Astrocyte of the cerebellum (primary cell): ENCODE data around the gene FTCD.

ENCODE experiments used
- DNase-seq: peaks from one replicate; pipeline ENCODE4 v3.0.0-alpha.2; 2011; ENCODE audit warnings: low read depth
- H3K4me3 ChIP-seq: 2 replicates; pipeline ENCODE4 v1.5.1; 2011; ENCODE audit warnings: mild to moderate bottlenecking, low read depth, low read length, moderate library complexity
- in situ Hi-C: cut with HindIII; loops from 2 replicates; pipeline ENCODE4 v1.10.0; 2017; ENCODE audit warnings: low sequenced_read_pairs
- TF ChIP-seq, protein P1 (sequence below): IDR thresholded peaks from 2 replicates; pipeline ENCODE4 v1.5.1; 2012; ENCODE audit warnings: low read length, low read depth, moderate library complexity, mild to moderate bottlenecking; ENCODE audit errors: missing control alignments

Gene FTCD

DNA sequence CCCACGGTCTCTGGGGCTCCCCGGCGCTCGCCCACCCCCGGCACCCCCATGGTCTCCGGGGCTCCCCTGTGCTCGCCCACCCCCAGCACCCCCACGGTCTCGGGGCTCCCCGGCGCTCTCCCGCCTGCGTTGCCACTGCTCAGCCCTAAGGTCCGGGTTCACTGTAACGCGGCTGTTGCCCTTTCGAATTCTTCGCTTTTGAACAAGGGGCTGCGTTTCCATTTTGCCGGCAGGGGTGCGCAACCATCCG lies 5.2 kb upstream of the FTCD start:
- no peak for DNase-seq
- no peak overlapping the region for H3K4me3 ChIP-seq
- TF ChIP-seq, protein P1, sequence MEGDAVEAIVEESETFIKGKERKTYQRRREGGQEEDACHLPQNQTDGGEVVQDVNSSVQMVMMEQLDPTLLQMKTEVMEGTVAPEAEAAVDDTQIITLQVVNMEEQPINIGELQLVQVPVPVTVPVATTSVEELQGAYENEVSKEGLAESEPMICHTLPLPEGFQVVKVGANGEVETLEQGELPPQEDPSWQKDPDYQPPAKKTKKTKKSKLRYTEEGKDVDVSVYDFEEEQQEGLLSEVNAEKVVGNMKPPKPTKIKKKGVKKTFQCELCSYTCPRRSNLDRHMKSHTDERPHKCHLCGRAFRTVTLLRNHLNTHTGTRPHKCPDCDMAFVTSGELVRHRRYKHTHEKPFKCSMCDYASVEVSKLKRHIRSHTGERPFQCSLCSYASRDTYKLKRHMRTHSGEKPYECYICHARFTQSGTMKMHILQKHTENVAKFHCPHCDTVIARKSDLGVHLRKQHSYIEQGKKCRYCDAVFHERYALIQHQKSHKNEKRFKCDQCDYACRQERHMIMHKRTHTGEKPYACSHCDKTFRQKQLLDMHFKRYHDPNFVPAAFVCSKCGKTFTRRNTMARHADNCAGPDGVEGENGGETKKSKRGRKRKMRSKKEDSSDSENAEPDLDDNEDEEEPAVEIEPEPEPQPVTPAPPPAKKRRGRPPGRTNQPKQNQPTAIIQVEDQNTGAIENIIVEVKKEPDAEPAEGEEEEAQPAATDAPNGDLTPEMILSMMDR = no peak
- in situ Hi-C loops = no loop called here

DNA sequence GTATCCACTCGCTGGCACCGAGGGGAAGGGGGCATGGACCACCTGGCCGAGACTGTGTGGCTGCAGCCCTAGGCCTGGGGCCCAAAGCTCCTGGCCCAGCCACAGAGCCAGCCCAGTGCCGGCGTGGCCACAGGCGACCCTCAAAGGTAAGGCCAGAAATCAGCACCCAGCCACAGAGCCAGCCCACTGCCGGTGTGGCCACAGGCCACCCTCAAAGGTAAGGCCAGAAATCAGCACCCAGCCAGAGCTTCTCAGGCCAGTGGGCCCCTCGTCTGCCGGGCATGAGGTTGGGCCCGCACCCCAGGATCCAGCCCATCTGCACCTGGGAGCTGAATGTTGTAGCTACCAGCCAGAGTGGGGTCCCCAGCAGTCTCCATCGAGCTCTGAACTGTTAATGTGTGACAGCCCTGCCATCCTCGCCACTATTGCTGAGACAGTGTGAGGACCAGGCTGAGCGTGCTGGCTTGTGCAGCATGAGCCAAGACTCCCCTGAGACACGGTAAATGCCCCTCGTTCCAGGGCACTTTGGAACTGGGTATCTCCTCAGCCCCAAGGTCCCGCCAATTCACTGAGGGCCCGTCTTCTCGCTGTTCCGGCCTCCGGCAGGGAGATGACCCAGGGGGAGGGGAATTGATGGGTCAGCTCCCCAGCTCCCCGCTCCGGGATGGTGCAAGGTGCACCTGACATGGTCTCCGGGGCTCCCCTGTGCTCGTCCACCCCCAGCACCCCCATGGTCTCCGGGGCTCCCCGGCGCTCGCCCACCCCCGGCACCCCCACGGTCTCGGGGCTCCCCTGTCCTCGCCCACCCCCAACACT lies 4.7 kb upstream of the FTCD start:
- in situ Hi-C loops = no loop called here
- no peak for DNase-seq
- TF ChIP-seq, protein P1 = no peak

DNA sequence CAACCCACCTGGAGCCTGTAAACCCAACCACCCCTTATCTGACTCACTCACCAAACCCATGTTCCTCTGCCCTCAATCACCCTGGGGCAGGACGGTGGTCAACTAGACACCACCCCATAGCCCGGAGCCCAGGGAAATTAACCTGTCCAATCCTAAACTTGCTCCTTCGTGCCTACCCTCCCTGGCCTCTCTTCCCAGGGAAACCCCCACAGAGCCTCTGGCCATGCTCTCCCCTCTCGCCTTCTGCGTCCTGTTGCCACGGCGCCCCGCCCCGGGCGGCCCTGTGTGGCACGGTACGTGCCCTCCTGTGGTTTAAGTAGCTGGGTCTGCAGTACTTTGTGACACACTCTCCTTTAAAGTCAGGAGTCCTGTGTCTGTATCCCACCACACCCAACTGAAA lies 4.0 kb upstream of the FTCD start:
- H3K4me3 ChIP-seq = no peak overlapping the region
- TF ChIP-seq, protein P1 = no peak
- DNase-seq = no peak
- in situ Hi-C loops = no loop called here

More for the DNA sequence above, 4.7 kb upstream of the FTCD start:
- H3K4me3 ChIP-seq = no peak overlapping the region

DNA sequence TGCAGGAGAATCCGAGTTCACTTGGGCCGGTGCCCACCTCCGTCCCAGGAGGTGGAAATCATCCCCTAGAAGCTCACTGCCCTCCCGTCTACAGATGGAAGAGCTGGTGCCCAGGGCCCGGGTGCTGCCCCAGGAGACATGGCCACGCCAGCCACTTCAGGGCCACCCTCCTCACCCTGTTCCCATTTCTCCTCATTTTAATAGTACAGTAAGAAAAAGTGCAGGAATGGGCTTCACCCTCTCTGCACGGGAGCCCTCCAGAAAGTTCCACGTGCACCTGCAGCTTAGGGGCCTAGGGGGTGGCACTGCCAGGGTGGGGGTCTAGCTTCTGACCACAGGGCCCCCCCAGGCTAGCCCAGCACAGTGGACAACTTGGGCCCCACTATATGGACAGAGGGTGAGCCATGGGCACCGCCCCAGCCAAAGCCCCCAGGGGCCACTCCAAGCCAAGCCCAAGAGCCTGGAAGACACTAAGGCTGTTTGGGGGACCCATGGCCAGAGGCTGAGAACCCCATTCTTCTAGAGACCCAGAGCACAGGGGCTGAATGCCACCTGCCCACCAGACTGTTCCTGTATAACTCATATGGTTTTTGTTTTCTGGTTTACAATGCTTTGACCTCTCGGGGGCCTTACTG lies 3.4 kb upstream of the FTCD start:
- in situ Hi-C loops = no loop called here
- TF ChIP-seq, protein P1 = no peak
- H3K4me3 ChIP-seq = no peak overlapping the region
- DNase-seq = no peak

DNA sequence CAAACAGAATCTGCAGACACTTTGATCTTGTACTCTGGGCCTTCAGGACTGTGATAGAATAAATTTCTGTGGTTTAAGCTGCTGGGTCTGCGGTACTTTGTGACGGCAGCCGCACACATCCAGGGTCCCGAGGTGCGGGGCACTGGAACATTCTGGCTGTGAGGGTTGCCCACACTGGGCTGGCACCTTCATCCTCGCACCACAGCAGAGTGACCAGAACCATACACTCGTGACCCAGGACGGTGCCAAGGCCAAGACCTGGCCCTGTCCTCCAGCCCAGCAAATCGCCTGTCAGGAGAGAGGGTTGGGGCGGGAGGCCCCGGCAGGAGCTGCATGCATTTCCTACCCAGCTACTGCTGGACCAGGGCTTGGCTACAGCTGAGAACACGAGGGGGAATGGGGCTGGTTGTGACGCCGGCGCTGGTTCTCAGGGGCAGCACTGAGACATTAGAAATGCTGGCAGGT lies 2.6 kb upstream of the FTCD start:
- no peak overlapping the region for H3K4me3 ChIP-seq
- TF ChIP-seq, protein P1 = no peak
- DNase-seq = no peak
- in situ Hi-C loops = no loop called here

DNA sequence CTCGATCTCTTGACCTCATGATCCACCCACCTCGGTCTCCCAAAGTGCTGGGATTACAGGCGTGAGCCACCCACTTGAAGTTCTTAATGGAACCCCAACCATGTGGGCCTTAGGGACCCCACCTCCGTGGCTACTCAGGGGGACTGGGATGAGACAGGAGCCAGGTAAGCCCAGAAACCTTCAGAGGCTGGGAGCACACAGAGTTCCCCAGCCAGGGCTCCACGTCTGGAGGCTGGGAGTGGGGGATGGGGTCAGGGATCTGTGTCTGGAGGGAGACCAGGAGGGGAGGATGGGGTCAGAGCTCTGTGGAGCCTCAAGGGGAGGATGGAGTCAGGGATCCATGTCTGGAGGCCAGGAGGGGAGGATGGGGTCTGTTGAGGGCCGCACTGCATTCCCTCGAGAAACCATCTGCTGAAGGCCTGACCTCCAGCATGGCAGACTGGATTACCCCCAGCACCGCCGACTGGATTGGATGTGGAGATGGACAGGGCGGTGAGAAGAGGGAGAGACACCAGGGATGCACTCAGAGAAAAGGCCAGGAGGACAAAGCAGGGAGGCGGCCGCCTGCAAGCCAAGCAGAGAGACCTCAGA lies 2.1 kb upstream of the FTCD start:
- in situ Hi-C loops = no loop called here
- TF ChIP-seq, protein P1 = no peak
- DNase-seq = no peak

More for the DNA sequence above, 2.1 kb upstream of the FTCD start:
- H3K4me3 ChIP-seq = no peak overlapping the region
